Stimulated activated CD4-positive, alpha-beta T cell treated with anti-CD3 and anti-CD28 coated beads, Interleukin-1b, Interleukin-23, amount 100 ng/mL, for 24 hours (primary cell): ENCODE results near the gene PPP1R12B.
"Not testable (repeated sequence)": the region's sequence is repeated elsewhere in the genome, so short reads cannot be mapped to it uniquely, and the experiment has no call there.

Source experiments
- DNase-seq, 4 experiments: peaks; one replicate each; pipeline ENCODE4 v3.0.0-alpha.2; 2020; ENCODE audit warnings: low read depth in 4 of 4, low spot score in 1 of 4

The PPP1R12B gene

DNA sequence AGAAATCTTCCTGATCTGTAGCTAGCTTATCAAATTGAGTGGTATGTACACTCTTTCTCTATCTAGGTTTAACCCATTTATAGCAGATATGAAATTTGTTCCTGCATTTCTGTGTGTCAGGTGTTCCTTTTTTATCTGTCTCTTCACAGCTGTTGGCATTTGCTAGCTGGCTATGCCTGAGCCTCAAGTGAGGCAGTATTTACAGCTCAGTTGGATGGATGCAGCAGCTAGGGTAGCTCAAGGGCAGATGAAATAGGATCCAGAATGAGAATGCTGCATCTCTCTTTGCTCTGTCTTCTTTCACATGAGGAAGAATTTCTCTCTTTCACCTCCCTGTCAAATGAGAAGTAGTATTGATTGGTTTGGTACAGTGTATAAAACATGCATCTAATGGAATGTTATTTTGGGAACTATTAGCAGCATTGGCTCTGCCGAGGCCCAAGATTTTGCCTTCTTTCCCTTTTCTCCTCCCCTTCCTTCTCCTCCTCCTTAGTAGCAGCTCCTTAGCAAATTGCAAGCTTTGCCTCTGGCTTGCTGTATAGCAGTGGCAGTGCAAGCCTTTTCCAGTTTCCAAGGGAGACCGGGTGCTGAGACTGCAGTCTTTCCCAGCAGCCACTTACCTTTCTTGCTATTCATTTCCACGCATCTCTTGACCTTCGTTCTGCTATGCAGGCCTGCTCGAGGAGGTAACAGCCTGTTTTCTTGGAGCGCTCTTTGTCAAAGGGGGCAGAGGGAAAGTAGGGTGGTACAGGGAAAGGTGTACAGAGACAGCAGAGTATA is 125.0 kb downstream of the PPP1R12B start:
- not testable (repeated sequence) for DNase-seq

DNA sequence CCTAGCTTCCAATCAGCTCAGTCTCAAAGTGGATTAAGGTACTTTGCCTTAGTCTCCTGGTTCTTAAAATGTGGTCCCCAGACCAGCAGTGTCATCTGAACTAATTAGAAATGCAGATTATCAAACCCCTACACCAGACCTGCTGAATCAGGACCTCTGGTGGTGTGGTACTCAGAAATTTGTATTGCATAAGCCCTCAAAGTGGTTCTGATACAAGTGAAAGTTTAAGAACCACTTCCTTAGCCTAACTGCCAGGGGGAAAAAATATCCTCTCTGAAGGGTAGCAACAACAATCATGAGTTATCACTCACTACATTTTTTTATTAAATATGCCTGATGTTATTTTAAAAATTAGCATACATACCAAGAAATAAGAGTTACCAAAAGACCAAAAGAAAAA is 131.2 kb downstream of the PPP1R12B start:
- not testable (repeated sequence) for DNase-seq

DNA sequence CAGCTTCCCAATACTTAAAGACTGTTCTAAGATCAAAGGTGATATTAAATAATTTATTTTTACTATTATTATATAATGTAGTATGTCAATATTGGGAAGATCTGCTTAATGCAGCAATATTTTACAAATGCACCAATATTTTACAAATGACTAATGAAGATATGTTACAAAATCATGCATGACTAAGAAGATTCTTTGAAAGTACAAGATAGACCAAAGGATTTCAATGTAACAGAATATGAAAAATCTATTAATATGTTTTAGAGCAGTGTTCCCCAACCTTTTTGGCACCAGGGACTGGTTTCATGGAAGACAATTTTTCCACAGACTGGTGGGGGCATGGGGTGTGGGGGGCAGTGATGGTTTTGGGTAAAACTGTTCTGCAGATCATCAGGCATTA is 132.1 kb downstream of the PPP1R12B start:
- DNase-seq: not testable (repeated sequence)

DNA sequence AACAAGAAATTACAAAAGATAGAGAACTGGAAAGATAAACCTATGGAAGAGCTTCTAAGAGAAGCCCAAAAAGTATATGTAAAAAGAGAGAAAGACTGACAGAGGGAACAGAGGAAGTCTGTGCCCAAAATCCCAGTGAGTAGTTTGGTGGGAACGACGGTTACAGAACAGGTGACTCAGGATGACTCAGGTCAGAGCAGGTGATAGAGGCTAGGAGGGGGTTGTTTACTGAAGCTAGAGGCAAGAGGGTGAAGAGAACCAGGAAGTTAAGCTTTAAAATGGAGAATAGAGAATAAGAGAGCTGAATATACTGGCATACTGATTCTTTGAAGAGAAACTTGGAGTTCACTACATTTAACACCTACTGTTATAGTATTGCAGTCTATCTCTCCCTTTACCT is 134.9 kb downstream of the PPP1R12B start:
- DNase-seq: not testable (repeated sequence)

DNA sequence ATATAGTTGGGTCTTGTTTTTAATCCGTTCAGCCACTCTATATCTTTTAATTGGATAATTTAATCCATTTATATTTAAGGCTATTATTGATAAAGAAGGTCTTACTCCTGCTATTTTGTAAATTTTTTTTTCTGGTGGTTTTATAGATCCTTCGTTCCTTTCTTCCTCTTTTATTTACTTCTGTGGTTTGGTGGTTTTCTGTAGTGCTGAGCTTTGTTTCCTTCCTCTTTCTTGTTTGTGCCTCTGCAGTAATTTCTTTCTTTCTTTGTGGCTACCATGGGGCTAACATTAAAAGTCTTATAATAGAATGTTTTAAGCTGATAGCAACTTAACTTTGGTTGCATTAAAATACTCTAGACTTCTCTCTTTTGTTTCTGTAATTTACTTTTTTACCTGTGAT is 135.5 kb downstream of the PPP1R12B start:
- not testable (repeated sequence) for DNase-seq

DNA sequence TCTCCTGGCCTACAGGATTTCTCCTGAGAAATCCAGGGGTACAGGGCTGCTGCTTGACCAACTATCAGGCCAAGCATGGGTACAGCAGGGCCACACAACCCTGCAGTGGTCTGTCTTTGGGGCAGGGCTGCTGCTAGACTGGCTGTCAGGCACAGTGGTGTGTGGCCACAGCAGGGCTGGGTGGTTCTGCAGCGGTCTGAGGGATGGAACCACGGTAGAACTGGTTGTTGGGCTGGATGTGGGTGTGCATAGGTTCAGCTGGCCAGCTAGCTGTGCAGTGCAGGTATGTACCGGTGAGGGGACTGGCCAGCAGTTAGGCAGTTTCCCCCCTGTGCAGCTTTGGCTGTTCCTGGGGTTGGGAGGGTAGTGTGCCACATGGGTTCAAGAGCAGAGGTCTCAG is 136.3 kb downstream of the PPP1R12B start:
- DNase-seq: not testable (repeated sequence)

DNA sequence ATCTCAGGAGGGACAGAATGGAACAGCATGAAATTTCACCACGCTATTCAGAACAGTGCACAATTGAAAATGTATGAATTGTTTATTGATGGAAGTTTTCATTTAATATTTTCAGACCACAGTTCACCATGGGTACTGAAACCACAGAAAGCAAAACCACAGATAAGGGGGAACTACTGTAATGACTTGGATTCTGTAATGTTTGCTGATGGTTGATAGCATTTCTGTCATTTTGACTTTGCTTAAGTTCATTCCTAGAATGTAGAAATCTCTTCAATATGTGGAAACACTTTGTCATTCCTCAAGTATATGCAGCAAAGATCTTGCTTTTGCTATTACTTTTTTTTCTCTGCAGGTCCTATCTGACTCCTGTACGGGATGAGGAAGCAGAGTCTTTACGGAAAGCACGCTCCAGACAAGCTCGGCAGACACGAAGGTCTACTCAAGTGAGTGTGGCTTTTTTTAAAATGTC is 139.7 kb downstream of the PPP1R12B start:
- DNase-seq: not testable (repeated sequence)

DNA sequence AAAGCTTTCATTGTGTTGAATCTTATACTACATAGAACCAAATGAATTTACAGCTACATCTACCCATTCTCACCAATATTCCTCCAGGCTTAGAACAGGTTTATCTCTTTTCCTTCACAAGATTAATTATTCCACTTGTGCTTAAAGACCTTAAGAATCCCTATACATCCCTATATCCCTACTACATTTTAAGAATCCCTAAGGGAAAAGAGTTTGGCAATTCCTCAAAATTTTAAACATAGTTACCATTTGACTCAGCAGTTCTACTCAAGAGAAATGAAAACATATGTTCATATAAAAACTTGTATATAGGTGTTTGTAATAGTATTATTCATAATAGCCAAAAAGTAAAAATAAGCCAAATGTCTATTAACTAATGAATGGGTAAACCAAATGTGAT is 140.6 kb downstream of the PPP1R12B start:
- DNase-seq: not testable (repeated sequence)

DNA sequence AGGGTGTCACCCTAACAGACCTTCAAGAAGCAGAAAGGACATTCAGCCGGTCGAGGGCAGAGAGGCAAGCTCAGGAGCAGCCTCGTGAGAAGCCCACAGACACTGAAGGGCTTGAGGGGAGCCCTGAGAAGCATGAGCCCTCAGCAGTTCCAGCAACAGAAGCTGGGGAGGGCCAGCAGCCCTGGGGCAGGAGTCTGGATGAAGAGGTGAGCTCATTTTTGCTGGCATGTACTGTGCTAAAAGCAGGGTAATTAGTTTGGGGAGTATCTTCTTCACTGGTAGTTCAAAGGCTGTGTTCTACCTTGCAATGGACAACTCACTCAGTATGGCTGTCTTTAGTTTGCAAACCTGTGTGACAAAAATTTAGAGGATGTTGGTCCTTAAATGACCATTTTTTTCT is 144.6 kb downstream of the PPP1R12B start:
- DNase-seq: not testable (repeated sequence)

DNA sequence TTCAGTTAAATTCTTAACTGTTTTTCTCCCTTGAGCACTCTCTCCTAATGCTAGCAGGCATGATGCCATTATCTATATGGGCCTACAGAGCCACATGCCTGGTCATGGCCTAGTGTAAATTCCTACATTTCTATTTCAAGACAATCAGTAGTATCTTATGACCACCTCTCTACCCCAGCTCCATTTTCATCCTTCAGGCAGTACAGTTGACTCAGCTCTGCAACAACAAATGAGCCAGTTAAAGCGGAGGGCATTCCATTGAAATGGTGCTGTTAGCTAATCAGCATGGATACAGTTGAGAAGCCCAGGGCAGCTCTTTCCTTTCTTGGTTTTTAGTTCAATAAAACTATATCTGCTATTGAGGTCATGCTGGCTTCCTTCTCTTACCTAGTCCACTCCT is 150.0 kb downstream of the PPP1R12B start:
- DNase-seq: no peak

DNA sequence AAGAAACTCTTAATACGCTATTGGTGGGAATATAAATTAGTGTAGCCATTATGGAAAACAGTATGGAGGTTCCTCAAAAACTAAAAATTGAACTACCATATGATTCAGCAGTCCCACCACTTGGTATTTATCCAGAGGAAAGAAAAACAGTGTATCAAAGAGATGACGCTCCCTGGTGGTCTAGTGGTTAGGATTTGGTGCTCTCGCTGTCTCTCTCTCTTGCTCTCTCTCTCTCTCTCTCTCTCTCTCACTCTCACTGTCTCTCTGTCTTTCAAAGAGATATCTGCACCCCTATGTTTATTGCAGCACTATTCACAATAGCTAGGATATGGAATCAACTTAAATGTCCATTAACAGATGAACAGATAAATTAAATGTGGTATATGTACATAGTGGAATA is 151.5 kb downstream of the PPP1R12B start:
- DNase-seq: not testable (repeated sequence)

DNA sequence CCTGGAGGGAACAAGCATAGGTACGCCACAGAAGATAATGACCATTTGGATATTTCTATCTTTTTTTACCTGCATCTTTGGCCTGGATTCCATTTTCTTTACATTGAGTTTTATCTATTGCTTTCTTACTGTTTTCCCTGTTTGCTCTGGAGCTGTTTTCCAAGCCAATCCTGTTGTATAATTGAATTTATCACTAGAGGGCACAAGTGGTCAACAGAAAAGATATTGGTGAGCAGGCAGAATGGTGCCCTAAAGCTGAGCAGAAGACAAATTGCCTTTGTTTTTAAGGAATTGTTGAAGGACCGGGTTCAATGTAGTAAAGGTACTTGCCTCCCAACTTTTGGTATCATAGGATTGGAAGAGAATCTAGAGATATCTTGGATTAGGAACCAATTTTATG is 152.8 kb downstream of the PPP1R12B start:
- no peak for DNase-seq

DNA sequence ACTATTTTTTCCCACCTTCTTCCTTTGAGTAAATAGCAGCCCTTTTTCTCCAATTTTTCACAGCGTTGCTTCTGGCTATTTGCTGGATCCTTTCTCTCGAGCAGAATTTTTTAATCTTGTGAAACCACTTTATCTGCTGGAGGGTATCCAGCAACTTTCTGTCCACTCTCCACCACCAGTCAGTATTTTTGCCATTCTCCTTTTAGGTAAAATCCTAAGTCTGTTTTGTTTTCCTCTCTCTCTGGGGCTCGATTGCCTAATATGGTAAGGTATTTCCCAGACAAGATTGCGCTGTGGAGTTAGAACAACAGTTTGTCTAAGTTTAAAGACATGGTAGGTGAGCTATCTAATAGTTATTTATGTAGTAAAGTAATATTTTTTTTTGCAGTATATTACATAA is 156.9 kb downstream of the PPP1R12B start:
- no peak for DNase-seq

DNA sequence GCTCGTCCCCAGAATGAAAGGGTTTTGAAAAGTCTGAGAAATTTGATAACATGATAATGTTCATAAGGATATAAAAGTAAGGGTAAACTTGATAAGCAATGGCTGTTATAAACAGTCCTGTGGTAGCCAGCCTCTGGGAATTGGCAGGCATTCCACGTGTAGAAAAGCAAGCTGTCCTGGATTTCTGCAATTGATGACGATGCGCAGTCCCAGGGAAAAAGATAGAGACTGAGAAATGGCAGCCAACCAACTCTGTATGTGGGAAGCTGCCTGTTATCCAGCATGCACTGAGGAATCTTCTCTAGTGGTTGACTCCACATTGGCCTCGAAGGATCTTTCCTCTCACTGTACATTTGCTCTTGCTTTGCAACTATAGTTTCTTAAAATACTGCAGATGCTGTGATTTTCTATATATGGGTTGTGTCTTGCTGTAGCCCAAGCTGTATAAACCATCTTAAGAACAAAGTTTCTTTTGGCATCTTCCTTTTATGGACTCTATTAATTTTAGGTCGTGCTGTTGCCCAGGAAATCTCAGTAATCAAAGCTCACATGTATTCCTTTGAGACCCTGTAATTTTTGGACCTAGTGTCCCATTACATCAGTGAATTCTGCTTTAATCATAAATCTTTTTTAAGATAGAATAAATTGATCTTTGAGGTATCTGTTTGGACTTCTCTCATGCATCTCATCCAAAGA is 157.5 kb downstream of the PPP1R12B start:
- DNase-seq: not testable (repeated sequence)

DNA sequence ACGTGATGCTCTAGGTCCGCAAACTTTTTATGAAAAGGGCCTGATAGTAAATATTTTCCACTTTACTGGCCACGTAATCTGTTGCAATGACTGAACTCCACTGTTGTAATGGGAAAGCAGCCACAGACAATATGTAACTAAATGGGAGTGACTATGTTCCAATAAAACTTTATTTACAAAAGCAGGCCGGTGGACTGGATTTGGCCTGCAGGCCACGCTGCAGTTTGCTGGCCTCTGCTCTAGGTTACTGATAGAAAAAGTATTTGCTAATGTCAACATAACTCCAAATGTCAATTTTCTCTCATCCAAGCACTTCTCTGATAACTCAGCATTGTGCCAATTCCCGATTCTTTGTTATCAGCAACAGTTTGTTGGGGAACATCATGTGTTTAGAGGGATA is 160.4 kb downstream of the PPP1R12B start:
- not testable (repeated sequence) for DNase-seq

DNA sequence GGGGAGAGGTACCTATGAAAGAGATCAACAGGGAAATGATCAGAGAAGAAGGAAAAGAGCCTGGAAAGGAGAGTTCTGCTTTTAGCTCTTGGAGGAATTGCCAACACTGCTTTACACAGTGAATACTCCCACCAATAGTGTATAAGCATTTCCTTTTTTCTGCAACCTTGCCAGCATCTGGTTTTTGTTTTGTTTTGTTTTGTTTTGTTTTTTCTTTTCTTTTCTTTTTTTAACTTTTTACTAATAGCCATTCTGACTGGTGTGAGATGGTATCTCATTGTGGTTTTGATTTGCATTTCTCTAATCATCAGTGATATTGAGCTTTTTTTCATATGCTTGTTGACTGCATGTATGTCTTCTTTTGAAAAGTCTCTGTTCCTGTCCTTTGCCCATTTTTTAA is 165.4 kb downstream of the PPP1R12B start:
- not testable (repeated sequence) for DNase-seq

DNA sequence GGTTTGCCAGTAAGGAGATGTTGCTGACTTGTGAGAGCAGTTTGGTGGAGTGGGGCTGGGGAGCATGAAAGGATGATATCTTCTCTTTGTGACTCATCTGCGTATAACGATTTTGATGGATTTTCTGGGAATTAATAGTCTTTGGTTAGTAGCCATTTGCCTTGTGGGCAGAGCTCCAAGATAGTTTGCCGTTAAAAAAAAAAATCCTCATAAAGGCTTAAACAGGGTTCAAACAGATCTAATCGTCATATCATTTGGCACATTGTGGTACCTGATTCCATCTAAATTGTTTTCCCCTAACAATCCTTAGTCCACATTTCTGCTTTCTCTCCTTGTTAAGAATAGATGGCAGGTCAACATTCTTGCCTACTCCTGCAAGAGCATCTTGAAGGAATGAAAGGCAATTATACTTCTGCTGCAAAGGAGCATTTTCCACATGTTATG is 168.0 kb downstream of the PPP1R12B start:
- no peak for DNase-seq

DNA sequence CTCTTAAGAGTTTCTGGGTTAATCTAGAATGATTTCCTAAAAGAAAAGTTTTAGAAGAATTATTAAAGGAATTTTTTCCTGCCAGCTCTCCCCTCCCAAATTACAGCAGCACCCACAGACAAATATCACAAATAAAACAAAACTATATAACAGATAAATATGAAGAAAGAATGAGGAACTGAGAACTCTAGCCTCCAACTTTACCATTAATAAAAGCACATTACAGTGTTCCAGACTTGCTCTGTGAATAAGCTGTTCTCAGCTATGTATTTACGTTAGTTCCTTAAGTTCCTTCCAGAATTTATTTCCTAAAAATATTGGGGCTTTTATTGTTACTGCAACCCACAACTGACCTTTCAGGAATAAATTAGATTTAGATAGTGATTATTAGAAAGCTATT is 168.6 kb downstream of the PPP1R12B start:
- DNase-seq: not testable (repeated sequence)

DNA sequence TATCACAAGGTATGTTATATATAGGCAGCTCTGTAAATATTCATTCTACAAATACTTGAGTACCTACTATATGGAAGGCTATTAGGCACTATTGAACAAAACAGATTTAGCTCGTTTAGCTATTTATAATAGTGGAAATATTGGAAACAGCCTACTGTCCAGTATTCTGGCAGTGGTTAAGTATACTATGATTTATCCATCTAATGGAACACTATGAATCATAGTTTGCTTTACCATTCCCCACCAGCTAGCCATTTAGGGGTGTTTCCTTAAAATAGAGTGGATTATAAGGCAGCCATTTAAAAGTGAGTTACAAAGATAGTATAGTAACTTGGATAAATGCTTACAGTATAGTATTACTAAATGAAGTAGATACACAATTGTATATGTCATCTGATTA is 169.7 kb downstream of the PPP1R12B start:
- DNase-seq: not testable (repeated sequence)

DNA sequence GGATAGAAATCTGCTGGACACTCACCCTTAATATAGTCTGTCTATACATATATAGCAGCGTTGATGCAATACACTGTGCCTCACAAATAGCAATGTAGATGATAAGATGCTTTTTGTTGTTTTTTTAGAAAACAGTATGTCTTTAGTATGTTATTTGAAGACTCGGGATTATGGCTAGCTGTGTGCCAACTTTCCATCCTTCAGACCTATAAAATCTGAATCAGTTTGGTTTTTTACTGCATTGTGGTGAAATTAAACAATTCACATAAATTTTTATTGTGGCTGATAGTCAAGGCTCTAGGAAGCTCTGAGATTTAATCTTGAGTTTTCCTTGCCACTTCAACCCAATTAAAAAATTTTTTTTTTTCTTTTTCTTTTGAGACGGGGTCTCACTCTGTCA is 170.4 kb downstream of the PPP1R12B start:
- not testable (repeated sequence) for DNase-seq

DNA sequence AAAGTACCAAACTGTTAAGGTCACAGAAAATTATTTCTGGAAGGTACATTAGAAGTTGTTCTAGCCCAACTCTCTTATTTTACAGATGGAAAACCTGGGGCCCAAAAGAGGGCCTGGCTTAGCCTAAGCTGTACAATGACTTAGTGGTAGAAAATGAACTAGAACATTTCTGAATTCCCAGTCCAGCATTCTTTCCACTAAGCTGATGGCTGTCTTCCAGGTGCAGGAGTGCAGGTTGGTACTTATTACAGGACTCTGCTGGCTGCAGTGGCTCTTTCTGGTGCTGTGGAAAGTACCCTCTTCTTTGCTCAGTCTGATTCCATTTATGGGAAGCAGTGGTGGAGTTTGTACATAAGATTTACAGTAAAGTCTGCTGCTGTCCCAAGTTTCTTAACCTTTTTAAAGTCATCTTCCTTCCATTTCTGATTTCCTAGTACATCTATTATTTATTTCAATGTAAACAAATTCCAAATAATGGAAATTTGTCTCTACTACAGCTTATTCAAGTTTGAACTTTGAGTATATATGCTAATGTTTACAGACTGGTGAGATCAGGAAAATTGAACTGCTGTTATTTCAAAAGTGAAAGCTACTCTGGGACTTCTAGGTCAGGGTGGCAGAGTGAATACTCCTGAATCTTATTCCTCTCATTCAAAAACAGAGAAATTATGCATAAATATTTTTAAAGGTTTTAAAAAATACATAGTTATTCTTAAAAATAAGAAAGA is 171.8 kb downstream of the PPP1R12B start:
- not testable (repeated sequence) for DNase-seq

DNA sequence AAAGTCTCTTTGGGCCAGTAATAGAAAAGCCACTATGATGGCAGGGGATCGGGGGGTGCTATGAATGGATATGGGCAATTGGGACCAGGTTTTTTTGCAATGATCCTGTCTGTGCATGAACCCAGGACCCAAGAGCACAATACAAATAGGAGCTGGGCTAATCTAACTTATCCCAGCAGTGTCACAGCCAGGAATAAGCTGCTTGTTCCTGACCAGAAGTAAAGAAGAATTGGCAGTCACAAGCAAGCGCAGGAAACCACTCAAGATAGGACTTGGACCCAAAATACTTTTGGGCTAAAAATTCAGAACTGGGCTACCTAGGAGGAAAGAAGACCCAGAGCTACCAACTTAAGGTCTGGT is 172.3 kb downstream of the PPP1R12B start:
- DNase-seq: not testable (repeated sequence)
